Gastrocnemius medialis (tissue), 4 donors: ENCODE data around the gene FANCC. TPM values are rescaled to one million over a fixed set of nuclear protein-coding genes. Genes with fewer than 3 reads are reported as not detected.

ENCODE experiments used
- ATAC-seq, 2 donors: fragments of 150-250 bp; one replicate each; pipeline ENCODE4 v1.9.1; 2016
- DNase-seq, 2 donors: peaks; one replicate each; pipeline ENCODE4 v3.0.0-alpha.2; 2019
- H3K27ac ChIP-seq, 4 donors: fragments of 200-600 bp; sonication (generic); 1 replicate in 1 of 4; 2 replicates in 3 of 4; pipeline ENCODE4 v1.5.1; 2016 to 2018; ENCODE audit warnings: mild to moderate bottlenecking in 2 of 4, moderate library complexity in 1 of 4
- H3K27me3 ChIP-seq, 3 donors: fragments of 200-600 bp; sonication (generic) in 2 of 3; 1 replicate in 1 of 3; 2 replicates in 2 of 3; pipeline versions ENCODE4 v1.5.1 to v1.6.0; 2016 to 2019; ENCODE audit warnings: mild to moderate bottlenecking in 1 of 3, moderate library complexity in 1 of 3
- H3K36me3 ChIP-seq, 2 donors: fragments of 200-600 bp; sonication (generic) in 1 of 2; one replicate each; pipeline ENCODE4 v1.5.1; 2017 to 2018
- H3K4me1 ChIP-seq, 2 donors: fragments of 200-600 bp; sonication (generic) in 1 of 2; one replicate each; pipeline ENCODE4 v1.5.1; 2016 to 2017; ENCODE audit warnings: mild to moderate bottlenecking in 2 of 2
- H3K4me3 ChIP-seq, 4 donors: fragments of 200-600 bp; sonication (generic) in 3 of 4; 1 replicate in 1 of 4; 2 replicates in 3 of 4; pipeline ENCODE4 v1.5.1; 2016 to 2019; ENCODE audit warnings: mild to moderate bottlenecking in 2 of 4
- H3K9me3 ChIP-seq, 3 donors: fragments of 200-600 bp; sonication (generic) in 2 of 3; 1 replicate in 1 of 3; 2 replicates in 2 of 3; pipeline ENCODE4 v1.5.1; 2016 to 2019
- CTCF ChIP-seq, 5 experiments: fragments of 450-650 bp in 3 of 5; fragments of 200-600 bp in 2 of 5; sonication (generic) in 2 of 5; IDR thresholded peaks in 4 of 5; conservative IDR thresholded peaks in 1 of 5; 1 replicate in 4 of 5; 2 replicates in 1 of 5; pipeline ENCODE4 v1.5.1; 2016 to 2019; ENCODE audit warnings: antibody characterized with exemption in 5 of 5, mild to moderate bottlenecking in 3 of 5, moderate library complexity in 3 of 5
- POLR2A ChIP-seq, 2 donors: fragments of 450-650 bp; IDR thresholded peaks; one replicate each; pipeline ENCODE4 v1.6.1; 2017; ENCODE audit warnings: antibody characterized with exemption in 2 of 2, mild to moderate bottlenecking in 2 of 2, moderate library complexity in 2 of 2
- in situ Hi-C, 4 donors: fragments of 200-750 bp; cut with MboI; loops; one replicate each; pipeline versions ENCODE4 v1.15.0 to v1.8.0; 2017; ENCODE audit warnings: low sequenced_read_pairs in 4 of 4
- intact Hi-C: fragments of 100-400 bp; cut with DNase I; formaldehyde crosslinking; loops from one replicate; pipeline ENCODE4 v1.15.1; 2023; ENCODE audit warnings: low total_unique reads
- total RNA-seq, 4 donors: library from RNA; depleted of rRNA; stranded (reverse); fragments of >200 nt; gene quantifications; one replicate each; pipeline versions ENCODE4 v1.1.0 to v1.2.3, GENCODE V29; 2016

Gene FANCC
- total RNA-seq, 4 donors from 2014 or later, result 1.2 to 4.8 (median 2.5) TPM

GRCh38 chr9:95130484-95130883, 187.0 kb downstream of the FANCC start:
- no peaks in the 10 kb centered on the region for H3K36me3 ChIP-seq
- no peak overlapping the region for H3K4me3 ChIP-seq
- H3K9me3 ChIP-seq, result no peaks in the 10 kb centered on the region
- no peaks in the 10 kb centered on the region for H3K27me3 ChIP-seq
- TF ChIP-seq POLR2A (IDR thresholded peaks at IDR 0.05), result no peak
- no peak for TF ChIP-seq CTCF (IDR thresholded peaks at IDR 0.05 in 4 of 5, conservative IDR thresholded peaks at IDR 0.05 in 1 of 5)
- ATAC-seq (no peak), DNase-seq (no peak)
- in situ Hi-C loops, result loop anchor here in 1 of 4 donors (10.0 kb wide), 1 partner anchor 356 kb away; no protein-coding TSS in a partner anchor
- H3K4me1 ChIP-seq, result peaks cover 8 to 19% of the 10 kb centered on the region in 2 donors
- intact Hi-C loops, result no loop called here
- no peak overlapping the region for H3K27ac ChIP-seq

- DNase-seq (no peak), ATAC-seq (no peak)
- TF ChIP-seq POLR2A (IDR thresholded peaks at IDR 0.05) (no peak), CTCF (IDR thresholded peaks at IDR 0.05 in 4 of 5, conservative IDR thresholded peaks at IDR 0.05 in 1 of 5) (no peak)
- H3K27me3 ChIP-seq, result no peaks in the 10 kb centered on the region
- H3K9me3 ChIP-seq, result no peaks in the 10 kb centered on the region
- intact Hi-C loops (no loop called here), in situ Hi-C loops (loop anchor here (5.0 to 10.0 kb wide), 4 partner anchors 345 to 447 kb away; no protein-coding TSS in a partner anchor)
- no peak overlapping the region for H3K4me3 ChIP-seq
- H3K27ac ChIP-seq, result no peak overlapping the region
- H3K4me1 ChIP-seq, result peaks cover 8 to 19% of the 10 kb centered on the region in 2 donors
- H3K36me3 ChIP-seq, result no peaks in the 10 kb centered on the region
Observed at GRCh38 chr9:95129476-95130291, 187.8 kb downstream of the FANCC start.

- no peak for TF ChIP-seq CTCF (IDR thresholded peaks at IDR 0.05 in 4 of 5, conservative IDR thresholded peaks at IDR 0.05 in 1 of 5)
- TF ChIP-seq POLR2A (IDR thresholded peaks at IDR 0.05), result no peak
- in situ Hi-C loops, result loop anchor here (5.0 to 10.0 kb wide), 3 partner anchors 343 to 446 kb away; no protein-coding TSS in a partner anchor
- Histone ChIP-seq H3K27me3 (no peaks in the 10 kb centered on the region), H3K4me3 (no peak overlapping the region), H3K36me3 (no peaks in the 10 kb centered on the region), H3K4me1 (peaks cover 8 to 19% of the 10 kb centered on the region in 2 donors), H3K27ac (no peak overlapping the region), H3K9me3 (no peaks in the 10 kb centered on the region)
- ATAC-seq, result no peak
- no peak for DNase-seq
- intact Hi-C loops, result no loop called here
Observed at GRCh38 chr9:95128177-95128524, 189.4 kb downstream of the FANCC start.

- in situ Hi-C loops (loop anchor here (5.0 to 10.0 kb wide), 3 partner anchors 343 to 445 kb away; no protein-coding TSS in a partner anchor), intact Hi-C loops (loop anchor here (1.0 to 2.0 kb wide), 5 partner anchors 23 to 446 kb away; partner anchors contain the start of gene AOPEP)
- peak; percentile 75 to 84 for ATAC-seq
- Histone ChIP-seq H3K4me3 (peak overlapping the region; percentile 42 to 56 (median 45)), H3K27ac (peak overlapping the region; percentile 10 to 37 (median 24)), H3K27me3 (no peaks in the 10 kb centered on the region), H3K36me3 (no peaks in the 10 kb centered on the region), H3K9me3 (no peaks in the 10 kb centered on the region), H3K4me1 (peaks cover 8 to 14% of the 10 kb centered on the region in 2 donors)
- peak; percentile 90 to 99 (median 92) for TF ChIP-seq CTCF (IDR thresholded peaks at IDR 0.05 in 4 of 5, conservative IDR thresholded peaks at IDR 0.05 in 1 of 5)
- TF ChIP-seq POLR2A (IDR thresholded peaks at IDR 0.05), result no peak
- DNase-seq, result peak; percentile 77 to 85
Observed at GRCh38 chr9:95127249-95128176, 190.0 kb downstream of the FANCC start.
